Uterus (tissue), 4 donors: ENCODE results near the gene NUP160. TPM values are rescaled to one million over a fixed set of nuclear protein-coding genes. Genes with fewer than 3 reads are reported as not detected.
"Not testable (repeated sequence)": the region's sequence is repeated elsewhere in the genome, so short reads cannot be mapped to it uniquely, and the experiment has no call there.

Experiments used
- DNase-seq, 2 donors: peaks; one replicate each; pipeline ENCODE4 v3.0.0-alpha.2; 2019 to 2020
- H3K27ac ChIP-seq, 2 donors: fragments of 200-600 bp; sonication (generic); 1 replicate in 1 of 2; 2 replicates in 1 of 2; pipeline ENCODE4 v1.5.1; 2016 to 2018
- H3K27me3 ChIP-seq, 2 donors: fragments of 200-600 bp; sonication (generic); one replicate each; pipeline ENCODE4 v1.5.1; 2018 to 2019; ENCODE audit warnings: control low read depth in 1 of 2
- H3K36me3 ChIP-seq, 2 donors: fragments of 200-600 bp; sonication (generic); one replicate each; pipeline ENCODE4 v1.5.1; 2019; ENCODE audit warnings: control low read depth in 1 of 2
- H3K4me1 ChIP-seq, 2 donors: fragments of 200-600 bp; sonication (generic); one replicate each; pipeline ENCODE4 v1.5.1; 2018 to 2019; ENCODE audit warnings: control low read depth in 1 of 2
- H3K4me3 ChIP-seq, 2 donors: fragments of 200-600 bp; sonication (generic); 1 replicate in 1 of 2; 2 replicates in 1 of 2; pipeline ENCODE4 v1.5.1; 2018 to 2019; ENCODE audit warnings: mild to moderate bottlenecking in 1 of 2
- H3K9me3 ChIP-seq, 2 donors: fragments of 200-600 bp; sonication (generic); one replicate each; pipeline ENCODE4 v1.5.1; 2019; ENCODE audit warnings: control low read depth in 1 of 2
- CTCF ChIP-seq, 4 experiments: fragments of 200-600 bp in 2 of 4; fragments of 450-650 bp in 2 of 4; sonication (generic) in 2 of 4; IDR thresholded peaks; one replicate each; pipeline ENCODE4 v1.5.1; 2016 to 2019; ENCODE audit warnings: antibody characterized with exemption in 4 of 4, mild to moderate bottlenecking in 2 of 4, moderate library complexity in 1 of 4
- POLR2A ChIP-seq, 2 donors: fragments of 450-650 bp; IDR thresholded peaks; one replicate each; pipeline ENCODE4 v1.6.1; 2016; ENCODE audit warnings: antibody characterized with exemption in 2 of 2, mild to moderate bottlenecking in 1 of 2, moderate library complexity in 1 of 2
- intact Hi-C: fragments of 100-400 bp; cut with DNase I; formaldehyde crosslinking; loops from one replicate; pipeline ENCODE4 v1.15.1; 2023; ENCODE audit warnings: low total_unique reads
- total RNA-seq, 4 donors: library from RNA; depleted of rRNA in 3 of 4; stranded (reverse); fragments of >200 nt in 3 of 4; gene quantifications; one replicate each; pipeline versions ENCODE4 v1.1.0 to v1.2.4, GENCODE V29; 2014 to 2023
- donor health status: DM: yes; HTN: yes; CAD: no.

The NUP160 gene
- total RNA-seq, 4 donors from 2014 or later, result 11.8 to 90.8 (median 40.4) TPM

- Histone ChIP-seq H3K4me3 (no peak overlapping the region), H3K4me1 (no peaks in the 10 kb centered on the region), H3K27ac (peak overlapping the region in 1 of 2 donors; percentile 98), H3K36me3 (no peaks in the 10 kb centered on the region), H3K9me3 (no peaks in the 10 kb centered on the region), H3K27me3 (no peaks in the 10 kb centered on the region)
- no peak for DNase-seq
- intact Hi-C loops, result no loop called here
- TF ChIP-seq CTCF (IDR thresholded peaks at IDR 0.05) (no peak), POLR2A (IDR thresholded peaks at IDR 0.05) (no peak)
Observed at GRCh38 chr11:47765086-47765485, 83.1 kb downstream of the NUP160 start.

- H3K4me1 ChIP-seq, H3K36me3 ChIP-seq, H3K27me3 ChIP-seq, H3K27ac ChIP-seq, DNase-seq, H3K9me3 ChIP-seq, H3K4me3 ChIP-seq, intact Hi-C loops: not testable (repeated sequence)
Observed at GRCh38 chr11:47759291-47759690, 88.9 kb downstream of the NUP160 start.

- DNase-seq, result no peak
Observed at GRCh38 chr11:47756208-47756607, 91.9 kb downstream of the NUP160 start.

GRCh38 chr11:47750725-47751124 lies 97.4 kb downstream of the NUP160 start:
- Histone ChIP-seq H3K4me1 (no peaks in the 10 kb centered on the region), H3K36me3 (no peaks in the 10 kb centered on the region)
- no peak for DNase-seq

More at GRCh38 chr11:47756208-47756607, 91.9 kb downstream of the NUP160 start:
- Histone ChIP-seq H3K36me3 (no peaks in the 10 kb centered on the region), H3K4me1 (no peaks in the 10 kb centered on the region), H3K4me3 (no peak overlapping the region), H3K27ac (no peak overlapping the region), H3K9me3 (no peaks in the 10 kb centered on the region), H3K27me3 (no peaks in the 10 kb centered on the region)
- TF ChIP-seq POLR2A (IDR thresholded peaks at IDR 0.05) (no peak), CTCF (IDR thresholded peaks at IDR 0.05) (no peak)
- intact Hi-C loops, result no loop called here

GRCh38 chr11:47742494-47742893 lies 105.7 kb downstream of the NUP160 start:
- intact Hi-C loops, H3K27ac ChIP-seq, H3K36me3 ChIP-seq, H3K4me1 ChIP-seq, H3K27me3 ChIP-seq, DNase-seq, H3K9me3 ChIP-seq, H3K4me3 ChIP-seq: not testable (repeated sequence)

More at GRCh38 chr11:47750725-47751124, 97.4 kb downstream of the NUP160 start:
- no peaks in the 10 kb centered on the region for H3K9me3 ChIP-seq
- no peak overlapping the region for H3K4me3 ChIP-seq
- intact Hi-C loops, result no loop called here
- no peaks in the 10 kb centered on the region for H3K27me3 ChIP-seq
- TF ChIP-seq POLR2A (IDR thresholded peaks at IDR 0.05) (no peak), CTCF (IDR thresholded peaks at IDR 0.05) (no peak)
- H3K27ac ChIP-seq, result no peak overlapping the region

GRCh38 chr11:47737817-47738216 lies 110.3 kb downstream of the NUP160 start:
- H3K27me3 ChIP-seq, DNase-seq, H3K36me3 ChIP-seq, H3K27ac ChIP-seq, H3K4me3 ChIP-seq, H3K4me1 ChIP-seq, H3K9me3 ChIP-seq, intact Hi-C loops: not testable (repeated sequence)

- H3K4me3 ChIP-seq, result no peak overlapping the region
- DNase-seq, result no peak
- H3K27ac ChIP-seq, result no peak overlapping the region
- no peaks in the 10 kb centered on the region for H3K36me3 ChIP-seq
- no peaks in the 10 kb centered on the region for H3K9me3 ChIP-seq
- no peaks in the 10 kb centered on the region for H3K27me3 ChIP-seq
- H3K4me1 ChIP-seq, result no peaks in the 10 kb centered on the region
- intact Hi-C loops, result no loop called here
- TF ChIP-seq CTCF (IDR thresholded peaks at IDR 0.05) (no peak), POLR2A (IDR thresholded peaks at IDR 0.05) (no peak)
Observed at GRCh38 chr11:47732271-47732670, 115.9 kb downstream of the NUP160 start.
